ENCODE results near the gene KCNG3.
A peak's percentile ranks its signal among the peaks of the same experiment; 100 is the strongest.

The KCNG3 gene

DNA sequence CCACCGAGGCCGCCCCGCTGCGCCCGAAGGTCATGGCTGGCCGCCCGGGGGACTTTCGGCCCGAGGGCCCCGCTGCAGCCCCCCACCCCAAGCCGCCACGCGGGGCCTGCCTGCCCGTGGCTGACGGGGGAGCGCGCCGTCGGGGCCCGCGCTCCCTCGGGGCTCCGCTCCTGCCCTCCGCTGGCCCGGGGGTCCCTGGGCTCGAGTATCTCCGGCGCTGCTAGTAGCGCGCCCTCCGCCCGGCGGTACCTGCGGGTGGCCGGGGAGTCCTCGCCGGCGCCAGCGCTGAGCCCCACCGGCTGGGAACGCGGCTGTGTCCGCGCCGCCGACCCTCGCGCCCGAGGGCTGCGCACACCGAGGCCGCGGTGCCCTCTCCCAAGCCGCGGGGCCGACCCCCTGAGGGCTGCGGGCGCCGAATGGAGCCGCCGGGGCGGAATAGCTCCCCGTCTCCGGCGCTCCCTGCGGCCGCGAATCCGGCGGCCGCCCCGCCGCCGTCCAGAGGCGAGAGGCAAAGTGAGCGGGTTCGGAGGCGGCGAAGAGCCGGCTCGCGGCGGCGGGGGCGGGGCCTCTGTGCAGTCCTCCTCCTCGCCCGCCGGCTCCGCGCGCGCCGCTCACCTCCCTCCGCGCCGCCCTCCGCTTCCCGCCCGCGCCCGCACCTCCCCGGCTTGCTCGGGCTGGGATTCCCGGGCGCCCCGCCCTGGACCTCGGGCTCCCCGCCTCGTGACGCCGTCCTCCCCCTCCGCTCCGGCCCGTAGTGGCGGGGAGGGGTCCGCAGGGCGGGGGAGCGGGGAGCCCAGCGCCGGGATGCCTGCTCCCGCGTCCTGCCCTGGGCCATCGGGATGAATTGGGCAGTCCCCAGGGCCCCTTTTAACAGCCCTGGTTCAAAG is at the start of gene KCNG3:
KCNG3 (minus strand) TSS at position 515 of the 887 bp plus-strand sequence; CDS start at position 34, 481 bp downstream.
- no peak for DNase-seq

- no peak for DNase-seq
These were observed 49.1 kb upstream of the KCNG3 start for GRCh38 chr2:42542871-42543270.

DNA sequence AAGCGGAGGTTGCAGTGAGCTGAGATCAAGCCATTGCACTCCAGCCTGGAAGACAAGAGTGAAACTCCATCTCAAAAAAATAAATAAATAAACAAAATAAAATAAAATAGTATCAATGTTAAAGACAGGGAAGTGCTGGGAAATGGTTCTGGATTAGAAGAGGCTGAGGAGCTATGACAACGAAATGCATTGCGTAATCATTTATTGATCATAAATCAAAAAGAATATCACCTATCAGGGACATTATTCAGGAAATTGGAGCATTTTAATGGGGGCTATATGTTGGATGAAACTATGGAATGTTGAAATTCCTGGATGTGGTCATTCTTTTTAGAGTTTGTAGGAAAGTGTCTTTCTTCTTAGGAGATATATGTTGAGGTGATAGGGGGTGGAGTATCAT is 43.7 kb upstream of the KCNG3 start:
- no peak for DNase-seq

DNA sequence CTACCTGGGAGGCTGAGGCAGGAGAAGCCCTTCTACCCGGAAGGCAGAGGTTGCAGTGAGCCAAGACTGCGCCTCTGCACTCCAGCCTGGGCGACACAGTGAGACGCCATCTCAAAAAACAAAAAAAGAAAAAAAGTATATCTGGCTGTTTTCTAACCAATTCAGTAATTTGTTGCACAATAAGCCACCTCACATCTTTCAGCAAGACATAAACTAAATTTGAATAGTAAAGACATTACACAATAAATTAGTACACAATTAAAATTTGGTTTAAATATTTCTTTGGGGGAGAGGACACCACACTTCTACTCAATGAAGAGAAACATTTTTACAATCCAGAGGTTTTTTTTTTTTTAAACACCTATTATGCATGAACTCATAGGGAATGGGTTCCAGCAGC is 38.6 kb upstream of the KCNG3 start:
- DNase-seq = no peak

DNA sequence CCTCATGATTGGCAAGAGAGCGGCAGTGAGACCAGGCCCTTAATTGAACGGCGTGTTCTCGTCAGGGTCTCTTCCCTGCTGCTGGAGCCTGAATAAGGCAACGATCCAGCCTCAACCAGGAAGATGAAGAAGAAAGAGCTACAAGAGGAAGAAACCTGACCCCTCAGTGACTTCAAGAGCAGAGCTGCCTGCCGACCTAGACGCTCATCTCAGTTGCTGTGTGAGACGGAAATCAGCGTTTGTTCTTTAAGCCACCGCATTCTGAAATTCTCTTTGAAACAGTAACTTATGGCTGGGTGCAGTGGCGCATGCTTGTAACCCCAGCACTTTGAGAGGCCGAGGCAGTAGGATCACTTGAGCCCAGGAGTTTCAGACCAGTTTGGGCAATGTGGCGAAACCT is 29.6 kb upstream of the KCNG3 start:
- no peak for DNase-seq

- no peak for DNase-seq
These were observed 28.3 kb upstream of the KCNG3 start for GRCh38 chr2:42522035-42522434.

- DNase-seq = no peak
These were observed 25.8 kb upstream of the KCNG3 start for GRCh38 chr2:42519624-42520023.

DNA sequence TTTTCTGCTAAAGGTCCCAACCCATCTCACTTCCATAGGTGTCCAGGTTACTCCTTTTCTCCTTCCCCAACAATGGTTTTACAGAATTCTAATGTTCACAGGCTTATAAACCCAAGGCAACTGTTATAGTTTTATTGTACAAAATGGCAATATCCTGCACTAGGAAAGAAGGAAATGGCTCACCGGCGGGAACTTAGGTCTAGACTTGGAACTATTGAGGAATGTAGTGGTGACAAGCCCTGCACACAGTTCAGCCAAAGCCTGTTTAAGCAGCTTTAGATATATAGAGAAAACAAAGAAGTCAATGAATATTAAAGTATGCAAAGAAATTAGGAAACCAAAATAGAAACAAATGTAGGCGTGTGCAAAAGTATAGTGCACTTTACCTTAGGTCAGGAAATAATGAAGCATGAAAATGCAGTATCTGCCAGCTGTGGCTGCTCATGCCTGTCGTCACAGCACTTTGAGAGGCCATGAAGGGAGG is 22.7 kb upstream of the KCNG3 start:
- no peak for DNase-seq

DNA sequence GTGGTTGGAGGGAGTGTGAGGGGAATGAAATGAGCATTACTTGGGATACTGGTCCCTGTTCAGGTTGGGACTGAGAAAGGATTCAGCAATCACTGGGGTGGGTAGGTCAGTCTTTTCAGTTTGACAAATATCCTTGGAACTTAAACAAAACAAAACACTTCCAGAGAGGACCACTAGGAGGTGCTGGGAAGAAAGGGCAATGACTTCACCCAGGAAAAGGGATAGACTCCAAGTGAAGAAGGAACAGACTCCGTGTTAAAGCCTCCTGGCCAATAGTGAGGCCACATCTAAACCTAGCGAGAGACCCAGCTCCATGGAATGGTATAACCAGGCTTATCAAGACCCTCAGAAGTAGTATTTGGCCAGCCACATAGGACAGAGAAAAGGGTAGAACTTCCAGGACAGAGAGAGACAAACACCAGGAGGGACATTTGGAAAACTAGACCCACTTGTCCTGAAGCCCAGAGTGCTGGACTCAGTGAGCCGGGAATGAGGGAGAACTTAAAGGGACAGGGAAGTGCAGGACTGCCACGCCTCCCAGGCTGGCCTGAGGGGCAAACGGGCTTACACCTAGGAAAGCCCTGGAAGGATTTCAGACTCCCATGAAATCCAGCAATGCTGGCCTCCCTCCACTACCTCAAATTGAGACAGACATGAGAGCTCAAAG is 19.6 kb upstream of the KCNG3 start:
- no peak for DNase-seq

- no peak for DNase-seq
These were observed 16.9 kb upstream of the KCNG3 start for GRCh38 chr2:42510608-42511243.

GRCh38 chr2:42510191-42510590 is 16.4 kb upstream of the KCNG3 start:
- DNase-seq = no peak

DNA sequence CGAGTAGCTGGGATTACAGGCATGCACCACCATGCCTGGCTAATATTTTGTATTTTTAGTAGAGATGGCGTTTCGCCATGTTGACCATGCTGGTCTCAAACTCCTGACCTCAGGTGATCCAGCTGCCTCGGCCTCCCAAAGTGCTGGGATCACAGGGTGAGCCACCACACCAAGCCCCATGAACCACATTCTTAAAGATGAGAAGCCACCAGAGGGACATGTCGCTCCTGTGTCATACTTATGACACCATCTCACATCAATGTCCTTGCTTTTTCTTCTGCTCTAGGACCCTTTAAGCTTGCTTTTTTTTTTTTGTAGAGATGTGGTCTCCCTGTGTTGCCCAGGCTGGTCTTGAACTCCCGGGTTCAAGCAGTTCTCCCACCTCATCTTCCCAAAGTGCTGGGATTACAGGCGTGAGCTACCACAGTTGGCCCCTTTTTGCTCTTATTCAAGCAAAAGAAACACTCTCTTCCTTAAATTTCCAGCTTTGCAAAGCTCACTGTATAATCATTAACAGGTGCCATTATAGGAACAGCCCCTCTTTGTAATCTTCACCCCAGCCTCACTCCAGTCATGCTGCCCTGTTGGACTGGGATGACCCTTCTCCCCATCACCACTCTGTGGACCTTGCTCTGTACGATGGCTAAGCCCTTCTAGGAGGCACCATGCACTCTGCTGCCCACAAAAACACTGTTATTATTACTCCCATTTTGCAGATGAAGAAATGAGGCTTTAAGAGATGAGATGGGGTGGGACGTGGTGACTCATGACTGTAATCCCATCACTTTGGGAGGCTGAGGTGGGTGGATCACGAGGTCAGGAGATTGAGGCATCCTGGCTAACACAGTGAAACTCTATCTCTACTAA is 10.8 kb upstream of the KCNG3 start:
- no peak for DNase-seq

DNA sequence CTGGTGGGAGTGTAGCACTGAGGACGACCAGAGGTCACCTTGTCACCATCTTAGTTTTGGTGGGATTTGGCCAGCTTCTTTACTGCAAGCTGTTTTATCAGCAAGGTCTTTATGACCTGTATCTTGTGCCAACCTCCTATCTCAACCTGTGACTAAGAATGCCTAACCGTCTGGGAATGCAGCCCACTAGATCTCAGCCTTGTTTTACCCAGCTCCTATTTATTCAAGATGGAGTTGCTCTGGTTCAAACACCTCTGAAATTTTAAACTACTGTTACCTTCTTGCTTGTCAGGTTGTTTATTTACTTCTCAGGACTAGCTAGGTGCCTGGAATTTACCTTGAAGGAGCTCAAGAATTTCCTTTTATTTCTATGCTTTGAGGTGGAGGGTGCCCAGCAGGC is 9.5 kb upstream of the KCNG3 start:
- no peak for DNase-seq

- DNase-seq = no peak
These were observed 4.7 kb upstream of the KCNG3 start for GRCh38 chr2:42498497-42498896.

DNA sequence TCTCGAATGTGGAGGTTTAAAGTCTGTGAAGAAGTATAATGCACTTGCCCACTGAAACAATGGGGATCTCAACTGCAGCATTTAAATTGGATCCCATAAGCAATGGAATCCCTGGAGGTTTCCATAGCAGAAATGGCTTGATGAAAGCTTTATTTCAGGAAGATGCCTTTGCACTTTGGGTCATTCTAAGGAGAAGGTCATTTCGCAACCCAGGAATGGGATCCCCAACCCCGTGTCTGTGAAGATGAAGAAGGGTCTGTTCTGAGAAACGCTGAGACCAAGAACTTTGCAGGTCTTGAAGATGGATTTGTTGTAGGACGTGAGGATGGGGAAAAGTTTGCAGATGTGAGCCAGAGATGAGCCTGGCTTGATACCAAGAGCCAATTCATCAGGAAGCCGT is 1.8 kb upstream of the KCNG3 start:
- DNase-seq = no peak

DNA sequence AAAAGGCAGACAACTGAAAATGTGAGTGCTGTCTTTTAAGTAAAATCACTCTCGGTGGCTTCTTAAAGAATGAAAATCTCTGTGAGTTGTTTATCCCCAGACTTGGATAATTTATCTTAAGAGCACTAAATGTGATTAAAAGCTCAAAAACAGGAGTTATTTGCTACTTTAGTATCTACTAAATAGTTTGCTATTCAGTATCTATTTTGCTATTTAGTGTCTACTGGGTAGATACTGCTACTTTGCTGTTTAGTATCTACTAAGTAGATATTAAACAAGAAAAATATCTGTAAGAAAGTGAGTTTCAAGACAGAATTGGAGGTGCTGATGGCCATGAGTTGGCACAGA is 1.4 kb upstream of the KCNG3 start:
- DNase-seq = no peak

- peak; percentile 69 for DNase-seq
These were observed 812 bp upstream of the KCNG3 start for GRCh38 chr2:42494355-42495233.

DNA sequence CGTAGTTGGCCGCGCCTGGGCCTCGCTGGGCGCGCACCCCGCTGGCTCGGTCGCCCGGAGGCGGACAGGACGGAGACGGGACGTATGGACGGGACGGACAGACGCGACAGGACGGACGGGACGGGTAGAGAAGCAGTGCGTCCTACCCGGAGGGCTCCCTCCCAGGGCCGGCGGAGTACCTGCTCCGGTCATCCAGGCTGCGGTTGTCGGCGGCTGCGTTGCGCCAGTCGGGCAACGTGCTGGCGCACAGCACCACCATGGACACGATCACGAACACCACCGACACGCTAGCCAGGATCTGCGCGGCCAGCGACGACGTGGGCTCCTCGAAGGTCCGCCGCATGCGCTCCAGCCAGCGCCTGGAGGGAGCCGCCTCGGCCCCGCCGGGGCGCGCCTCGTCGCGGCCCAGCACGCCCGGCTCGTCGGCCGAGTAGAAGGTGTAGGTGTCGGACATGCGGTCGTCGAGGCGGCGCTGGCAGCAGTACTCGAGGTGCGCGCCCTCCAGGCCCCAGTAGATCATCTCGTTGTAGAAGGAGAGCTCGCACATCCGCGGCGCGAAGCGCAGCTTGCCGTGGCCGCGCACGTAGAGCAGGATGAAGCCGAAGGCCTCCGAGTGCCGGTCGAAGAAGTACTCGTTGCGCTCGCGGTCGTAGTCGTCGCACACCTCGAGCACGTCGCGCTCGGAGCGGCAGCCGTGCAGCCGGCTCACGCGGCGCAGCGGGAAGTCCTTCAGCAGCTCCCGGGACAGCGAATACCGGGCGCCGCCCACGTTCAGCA is 903 bp downstream of the KCNG3 start:
- DNase-seq = no peak

DNA sequence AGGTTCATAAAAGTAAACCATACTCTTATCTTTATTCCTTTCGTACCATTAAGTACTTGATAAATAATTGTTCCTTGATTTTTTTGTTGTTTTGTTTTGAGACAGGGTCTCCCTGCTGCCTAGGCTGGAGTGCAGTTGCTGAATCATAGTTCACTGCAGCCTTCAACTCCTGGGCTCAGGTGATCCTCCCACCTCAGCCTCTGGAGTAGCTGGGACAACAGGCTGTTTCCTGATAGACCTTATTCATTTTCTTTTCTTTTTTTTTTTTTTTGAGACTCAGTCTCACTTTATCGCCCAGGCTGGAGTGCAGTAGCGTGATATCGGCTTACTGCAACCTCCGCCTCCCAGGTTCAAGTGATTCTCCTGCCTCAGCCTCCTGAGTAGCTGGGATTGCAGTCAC is 5.5 kb downstream of the KCNG3 start:
- DNase-seq = no peak

GRCh38 chr2:42486145-42486906 is 7.5 kb downstream of the KCNG3 start:
- no peak for DNase-seq

Measured in NCI-H524 treated with DMSO at 0.1 percent for 48 hours (cell line).